GM21717 (cell line): ENCODE results near the gene MAPRE2.
"Not testable (repeated sequence)": the region's sequence is repeated elsewhere in the genome, so short reads cannot be mapped to it uniquely, and the experiment has no call there.

Experiments used
- ATAC-seq: cut with Tn5 transposase; IDR thresholded peaks from one replicate; pipeline ENCODE4 v1.9.1; 2021; ENCODE audit warnings: mild to moderate bottlenecking, moderate library complexity; ENCODE audit not compliant: unreplicated experiment

Gene MAPRE2

DNA sequence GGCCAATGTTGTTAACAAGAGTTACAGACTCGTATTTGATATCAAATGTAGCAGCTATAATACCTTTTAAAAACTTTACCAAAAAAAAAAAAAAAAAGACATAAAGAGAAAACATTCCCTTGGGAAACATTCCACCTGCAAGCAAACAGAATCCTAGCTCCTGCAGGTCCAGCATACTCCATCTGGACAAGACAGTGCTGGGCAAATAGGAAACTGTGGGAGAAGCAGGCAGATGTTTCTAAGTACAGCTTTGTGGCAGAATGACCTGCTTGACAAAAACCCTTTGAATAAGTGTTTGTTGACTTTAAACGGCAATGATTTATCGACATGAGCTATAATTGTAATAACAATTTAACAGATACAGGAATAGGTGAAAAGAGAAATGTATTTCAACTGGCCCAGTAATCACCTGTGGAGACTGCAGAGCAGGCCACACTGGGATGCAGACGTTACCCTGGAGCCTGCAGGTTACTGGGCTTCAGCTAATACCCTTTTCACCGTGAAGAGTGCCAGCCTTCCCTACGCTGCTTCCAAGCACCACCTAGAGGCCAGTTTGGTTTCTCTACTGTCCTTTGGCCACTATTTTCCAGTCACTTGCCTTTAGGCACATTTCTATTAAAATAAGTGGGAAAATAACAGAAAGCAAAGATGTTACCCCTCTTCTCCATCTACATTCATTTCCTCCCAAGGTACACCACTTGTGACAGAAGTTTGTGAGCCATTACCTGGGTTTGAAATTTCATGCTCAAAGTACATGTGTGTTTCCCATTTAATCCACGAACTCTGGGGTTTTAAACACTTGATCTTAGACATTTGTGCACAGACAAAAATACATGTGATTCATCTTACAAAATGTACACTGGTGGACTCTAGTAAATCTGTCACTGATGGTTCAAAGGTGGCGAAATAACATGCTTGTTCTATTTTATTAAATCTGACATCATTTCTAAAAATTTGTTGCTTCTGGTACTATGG lies 102.7 kb downstream of the MAPRE2 start:
- peak; percentile 67 for ATAC-seq

DNA sequence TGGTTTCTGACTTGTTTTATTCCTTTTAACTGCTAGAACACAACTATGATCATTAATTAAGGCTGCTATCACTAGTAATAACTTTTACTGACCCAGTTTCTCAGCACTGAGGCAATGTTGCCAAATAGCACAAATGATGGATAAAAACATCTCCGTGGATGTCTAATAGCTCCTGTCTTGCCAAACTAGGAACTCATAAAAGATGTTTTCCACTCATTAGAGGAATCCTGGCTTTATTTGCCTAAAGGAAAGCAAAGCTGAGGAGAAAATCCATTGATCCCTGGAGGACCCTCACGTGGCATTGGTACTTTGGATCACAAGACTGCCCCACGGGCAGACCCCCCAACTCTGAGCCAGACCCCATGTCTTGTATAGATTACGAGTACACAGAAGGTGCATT lies 103.5 kb downstream of the MAPRE2 start:
- no peak for ATAC-seq

DNA sequence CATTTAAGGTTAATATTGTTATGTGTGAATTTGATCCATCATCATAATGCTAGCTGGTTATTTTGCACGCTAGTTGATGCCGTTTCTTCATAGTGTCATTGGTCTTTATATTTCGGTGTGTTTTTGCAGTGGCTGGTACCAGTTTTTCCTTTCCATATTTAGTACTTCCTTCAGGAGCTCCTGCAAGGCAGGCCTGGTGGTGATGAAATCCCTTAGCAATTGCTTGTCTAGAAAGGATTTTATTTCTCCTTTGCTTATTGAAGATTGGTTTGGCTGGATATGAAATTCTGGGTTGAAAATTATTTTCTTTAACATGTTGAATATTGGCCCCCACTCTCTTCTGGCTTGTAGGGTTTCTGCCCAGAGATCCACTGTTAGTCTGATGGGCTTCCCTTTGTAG lies 109.0 kb downstream of the MAPRE2 start:
- ATAC-seq = not testable (repeated sequence)

DNA sequence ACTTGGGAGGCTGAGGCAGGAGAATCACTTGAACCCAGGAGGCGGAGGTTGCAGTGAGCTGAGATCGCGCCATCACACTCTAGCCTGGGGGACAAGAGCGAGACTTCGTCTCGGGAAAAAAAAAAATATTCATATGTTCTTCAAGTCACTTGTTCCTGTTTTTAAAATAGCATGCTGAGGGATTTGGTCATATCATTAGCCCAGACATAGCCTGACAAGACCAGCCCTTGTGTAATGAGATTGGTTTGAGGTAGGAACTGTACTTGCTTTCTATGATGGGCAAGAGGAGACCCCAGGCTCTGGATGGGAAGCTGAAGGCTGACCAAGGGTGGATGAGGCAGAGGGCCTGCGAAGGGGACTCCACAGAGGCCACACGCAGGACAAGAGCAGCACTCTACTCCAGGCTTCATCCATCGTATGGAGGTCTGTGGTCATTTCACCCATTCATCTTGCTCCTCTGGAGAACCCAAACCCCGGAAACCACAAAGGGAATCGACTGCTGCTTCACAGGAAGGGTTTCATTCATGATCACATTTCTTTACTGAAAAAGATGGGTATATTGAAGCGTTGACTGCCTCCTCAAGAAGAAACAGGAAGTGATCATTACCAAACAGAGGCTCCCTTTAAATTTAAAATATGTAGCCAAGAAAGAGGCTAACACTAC lies 112.5 kb downstream of the MAPRE2 start:
- no peak for ATAC-seq

DNA sequence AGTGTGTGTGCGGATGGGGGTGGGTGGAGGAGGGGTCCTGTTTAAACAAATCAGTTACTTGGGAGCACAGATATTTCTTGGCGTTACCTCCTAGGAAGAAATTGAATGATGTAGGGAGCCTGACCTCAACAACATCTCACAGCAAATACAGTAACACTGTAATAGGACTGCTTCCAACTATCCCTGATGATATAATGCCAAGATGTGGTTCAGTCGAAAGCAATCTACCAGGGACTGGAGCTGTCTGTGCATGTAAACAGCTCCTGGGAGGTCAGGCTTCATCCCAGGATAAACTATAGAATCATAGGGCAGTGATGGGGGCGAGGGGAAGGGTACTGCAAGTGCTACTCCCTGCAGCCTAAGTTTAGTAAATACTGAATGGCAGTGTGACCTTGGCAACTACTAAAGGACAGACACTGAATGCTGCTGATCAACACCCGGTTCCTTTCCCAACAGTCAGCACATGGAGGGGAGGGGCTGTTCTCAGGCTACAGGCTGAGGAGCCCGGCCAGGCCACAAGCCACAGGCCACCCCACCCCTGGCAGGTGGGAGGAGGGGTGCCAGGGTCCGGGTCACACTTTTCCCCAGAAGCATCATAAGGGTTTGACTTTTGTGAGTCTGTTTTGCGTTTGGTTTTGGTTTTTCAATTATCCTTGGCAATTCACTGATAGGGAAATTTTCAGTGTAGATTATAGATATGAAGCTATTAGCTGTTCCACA lies 114.3 kb downstream of the MAPRE2 start:
- ATAC-seq = no peak

DNA sequence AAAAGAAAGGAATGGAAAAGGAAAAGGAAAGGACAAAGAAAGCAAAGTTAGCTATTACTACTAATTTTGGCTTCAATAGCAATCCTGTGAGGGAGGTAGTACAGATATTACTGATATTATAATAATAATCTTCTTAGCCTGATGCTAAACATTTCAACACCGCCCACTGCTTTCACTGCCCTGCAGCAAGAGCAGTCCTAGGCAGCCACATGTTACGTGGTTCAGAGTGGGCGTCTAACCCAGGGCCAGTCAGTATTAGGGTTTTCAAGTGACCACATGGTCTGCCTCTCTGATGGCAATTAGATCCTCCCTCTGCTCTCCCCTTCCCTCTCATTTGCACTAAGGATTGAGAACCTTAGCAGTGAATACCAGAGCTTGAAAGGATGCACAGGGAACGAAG lies 116.0 kb downstream of the MAPRE2 start:
- no peak for ATAC-seq

DNA sequence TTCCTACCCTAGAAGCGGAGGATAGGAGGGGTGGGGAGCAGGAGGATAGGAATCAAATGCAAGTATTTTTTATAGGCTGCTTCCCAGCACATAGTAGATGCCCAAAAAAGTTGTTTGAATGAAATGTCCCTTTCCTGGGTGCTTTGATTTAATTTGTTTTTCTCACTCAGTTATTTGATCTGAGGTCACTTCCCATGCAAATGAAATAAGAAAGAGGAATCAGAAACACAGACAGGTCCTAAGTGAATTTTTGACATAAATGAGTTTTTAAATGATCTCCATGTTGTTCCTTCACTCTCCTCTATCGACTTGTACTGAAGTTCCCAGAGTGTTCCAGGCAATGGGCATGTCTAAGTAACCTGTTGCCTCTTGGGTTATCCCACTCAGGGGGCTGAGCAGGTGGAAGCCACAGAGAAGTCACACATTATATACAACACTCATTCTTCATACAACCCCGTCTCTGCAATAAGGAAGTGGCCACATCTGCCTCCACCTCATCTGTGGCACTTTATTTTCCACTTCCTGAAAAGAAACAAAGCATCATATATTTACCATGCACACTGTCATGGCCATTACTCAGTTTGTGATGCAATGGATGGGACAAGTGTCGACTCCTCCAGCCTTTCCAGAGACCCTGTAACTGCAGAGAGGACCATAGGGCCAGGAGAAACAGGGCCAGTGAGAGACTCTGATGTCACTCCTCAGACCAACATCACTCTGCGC lies 117.7 kb downstream of the MAPRE2 start:
- ATAC-seq = no peak

DNA sequence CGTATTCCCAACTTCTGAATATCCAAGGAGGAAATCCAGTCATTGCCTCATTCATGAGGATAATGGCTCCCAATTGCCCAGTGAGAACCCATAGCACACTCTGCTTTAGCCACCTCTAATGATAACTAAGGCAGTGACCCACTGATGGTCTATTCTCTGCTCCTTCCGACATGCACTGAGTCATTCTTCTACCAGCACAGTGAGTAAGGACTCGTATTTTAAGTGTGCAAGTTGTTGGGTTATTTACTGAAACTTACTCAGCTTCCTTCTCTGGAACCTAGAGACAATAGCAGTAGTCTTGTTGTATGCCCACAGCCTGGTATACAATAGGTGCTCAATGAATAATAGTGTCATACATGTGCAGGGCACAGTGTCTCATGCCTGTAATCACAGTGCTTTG lies 118.6 kb downstream of the MAPRE2 start:
- ATAC-seq = peak; percentile 54

DNA sequence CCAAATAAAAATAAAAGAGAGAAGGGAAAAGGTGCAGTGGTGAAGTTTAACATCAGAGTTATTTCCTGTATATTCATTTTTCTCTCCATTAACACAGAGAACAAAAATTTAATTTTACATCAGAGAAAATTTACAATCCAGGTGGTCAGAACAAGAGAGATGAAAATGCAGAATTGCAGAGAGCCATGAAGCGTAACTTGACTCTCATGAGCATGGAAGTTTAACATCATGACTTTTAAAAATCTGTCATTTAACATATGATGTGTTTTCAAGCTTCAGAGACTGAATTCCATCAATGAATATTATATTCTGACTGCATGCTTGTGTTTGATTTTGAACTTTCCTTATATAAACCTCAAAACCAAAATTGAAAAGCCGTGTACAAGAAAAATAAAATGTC lies 120.3 kb downstream of the MAPRE2 start:
- no peak for ATAC-seq

DNA sequence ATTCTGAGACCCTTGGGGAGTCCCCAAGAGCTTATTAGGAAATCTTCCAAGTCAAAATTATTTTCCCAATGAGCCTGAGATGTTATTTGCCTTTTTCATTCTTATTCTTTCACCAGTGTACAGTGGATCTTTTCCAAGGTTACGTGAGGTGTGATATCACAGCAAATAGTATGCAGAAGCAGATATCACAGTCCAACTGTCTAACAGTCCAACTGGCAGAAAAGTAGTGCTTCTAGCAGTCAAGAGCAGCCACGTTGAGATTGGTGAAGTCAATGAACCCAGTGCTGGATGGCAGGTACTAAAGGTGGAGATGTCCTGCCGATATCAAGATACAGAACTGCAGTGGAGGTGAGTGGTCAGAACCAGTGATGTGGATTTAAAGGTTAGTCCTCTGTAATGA lies 120.7 kb downstream of the MAPRE2 start:
- no peak for ATAC-seq

DNA sequence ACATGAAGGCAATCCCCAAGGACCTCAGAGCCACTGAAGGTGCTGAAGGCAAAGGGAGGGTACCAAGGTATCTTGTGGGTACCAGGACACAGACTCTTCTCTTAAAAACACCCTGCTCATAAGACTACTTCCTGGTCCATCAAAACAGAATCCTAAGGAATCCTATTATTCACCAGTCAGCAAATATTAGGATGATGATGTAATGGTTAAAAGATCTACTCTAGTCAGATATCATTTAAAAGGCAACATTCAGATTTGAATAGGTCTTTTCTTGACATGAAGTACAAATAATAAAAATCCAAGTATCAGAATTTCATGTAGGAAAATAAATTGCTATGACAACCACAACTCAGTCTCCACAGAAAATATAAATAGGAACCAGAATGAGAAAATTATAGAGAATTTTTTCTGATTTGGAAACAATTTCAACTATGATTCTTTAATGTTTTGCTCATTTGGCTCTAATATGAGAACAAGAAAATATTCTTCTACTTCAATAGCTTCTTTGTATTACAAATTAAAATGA lies 121.9 kb downstream of the MAPRE2 start:
- ATAC-seq = no peak

DNA sequence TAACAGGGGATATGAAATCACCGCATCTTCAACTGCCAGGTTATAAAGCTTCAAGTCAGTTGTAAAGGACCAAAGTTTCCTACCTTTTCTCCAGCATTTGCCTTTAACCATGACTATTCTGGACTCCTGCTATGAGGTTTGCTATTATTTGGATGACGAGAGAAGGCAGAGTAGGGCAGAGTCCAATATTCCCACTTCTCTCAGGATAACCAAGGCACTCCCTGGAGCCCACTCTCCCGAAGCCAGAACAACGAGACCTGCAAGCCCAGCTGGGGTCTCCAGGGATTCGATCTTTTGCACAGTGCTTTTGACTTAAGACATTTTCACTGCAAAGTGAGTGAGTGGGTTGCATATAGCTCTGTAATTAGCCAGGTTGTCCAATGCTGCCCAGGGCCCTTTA lies 122.5 kb downstream of the MAPRE2 start:
- ATAC-seq = no peak

DNA sequence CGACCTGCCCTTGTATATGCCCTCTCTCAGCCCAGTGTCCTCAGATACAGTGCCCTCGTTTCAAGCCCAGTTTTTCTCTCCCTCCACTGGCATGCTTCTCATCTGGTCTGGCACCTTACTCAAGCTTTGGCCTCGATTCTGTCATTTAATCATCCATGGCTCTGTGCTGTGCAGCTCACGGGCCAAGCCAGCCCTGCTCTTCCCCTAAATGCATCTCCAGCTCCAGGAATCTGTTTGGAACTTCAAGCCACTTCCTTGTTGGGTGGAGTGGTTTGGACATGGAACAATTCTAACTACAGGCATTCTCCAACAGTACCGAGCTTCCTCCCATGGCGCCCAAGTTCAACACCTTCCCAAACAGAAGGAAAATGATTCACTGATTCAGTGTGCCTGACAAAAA lies 122.9 kb downstream of the MAPRE2 start:
- no peak for ATAC-seq

DNA sequence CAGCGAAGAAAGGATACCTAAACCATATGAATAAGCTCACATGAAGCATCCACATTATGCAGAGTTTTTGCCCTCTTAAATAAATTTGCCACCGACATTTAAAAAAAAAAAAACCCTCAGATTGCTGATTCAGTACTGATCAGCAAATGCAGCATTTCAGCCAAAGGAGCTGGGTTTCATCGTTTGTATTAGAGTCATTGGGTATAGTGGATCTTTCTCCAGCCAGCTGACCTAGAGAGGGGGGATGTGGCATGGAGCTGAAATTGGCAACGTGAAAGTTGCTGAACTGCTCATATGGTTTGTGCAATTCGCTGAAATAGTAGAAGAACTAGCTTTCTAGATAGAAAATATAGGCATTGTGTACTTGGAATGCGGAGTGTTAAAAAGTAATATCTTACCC lies 126.1 kb downstream of the MAPRE2 start:
- ATAC-seq = no peak

DNA sequence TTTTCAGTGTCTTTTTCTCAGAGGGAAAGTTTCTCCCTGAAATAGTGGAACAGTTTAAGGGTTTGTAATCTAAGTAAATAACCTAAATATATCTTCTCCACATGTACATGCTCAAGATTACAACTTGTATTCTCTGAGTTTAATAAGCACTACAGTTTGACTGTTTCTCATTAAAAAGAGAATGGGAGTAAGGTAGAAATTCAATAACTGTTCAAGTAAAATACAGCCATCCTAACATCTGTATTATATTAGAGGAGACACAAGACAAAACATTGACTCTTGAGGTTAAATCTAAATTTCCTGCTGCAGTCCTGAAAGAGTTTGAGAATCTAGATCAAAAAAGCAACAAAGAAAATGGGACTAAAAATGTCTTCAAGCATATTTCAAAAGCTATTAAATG lies 126.6 kb downstream of the MAPRE2 start:
- ATAC-seq = no peak

DNA sequence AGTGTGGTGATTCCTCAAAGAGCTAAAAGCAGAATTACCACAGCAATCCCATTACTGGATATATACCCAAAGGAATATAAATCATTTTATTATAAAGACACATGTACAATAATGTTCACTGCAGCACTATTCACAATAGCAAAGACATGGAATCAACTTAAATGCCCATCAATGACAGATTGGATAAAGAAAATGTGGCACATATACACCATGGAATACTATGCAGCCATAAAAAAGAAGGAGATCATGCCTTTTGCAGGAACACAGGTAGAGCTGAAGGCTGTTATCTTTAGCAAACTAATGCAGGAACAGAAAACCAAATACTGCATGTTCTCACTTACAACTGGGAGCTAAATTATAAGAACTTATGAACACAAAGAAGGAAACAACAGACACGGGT lies 129.1 kb downstream of the MAPRE2 start:
- ATAC-seq = not testable (repeated sequence)

DNA sequence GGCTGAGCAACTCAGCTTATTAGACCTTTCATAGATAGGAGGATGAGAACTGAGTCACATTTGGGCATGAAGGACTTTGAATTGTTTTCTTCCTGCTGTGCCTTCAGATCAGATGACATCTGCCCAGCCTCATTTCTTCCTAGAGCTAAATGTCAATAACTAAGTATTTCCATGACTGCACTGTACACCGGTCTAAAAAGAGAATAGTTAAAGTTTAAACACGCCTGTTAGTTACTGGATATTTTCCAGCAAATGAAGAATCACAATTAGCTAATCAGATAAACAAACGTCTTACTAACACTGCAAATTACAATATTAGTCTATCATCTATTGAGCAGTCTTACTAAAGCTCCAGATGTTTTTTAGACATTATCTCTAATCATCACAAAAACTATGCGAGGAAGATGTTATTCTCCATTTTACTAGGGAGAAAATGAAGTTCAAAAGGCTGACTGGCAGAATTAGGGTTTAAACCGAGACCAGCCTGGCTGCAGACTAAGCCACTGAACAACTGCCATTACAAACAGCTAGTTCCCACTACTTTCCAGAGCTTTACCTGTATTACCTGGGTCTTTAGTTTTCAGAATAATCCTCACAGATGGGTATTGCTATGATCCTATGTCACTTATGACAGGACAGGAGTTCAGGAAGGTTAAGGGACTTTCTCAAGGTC lies 130.2 kb downstream of the MAPRE2 start:
- ATAC-seq = no peak

DNA sequence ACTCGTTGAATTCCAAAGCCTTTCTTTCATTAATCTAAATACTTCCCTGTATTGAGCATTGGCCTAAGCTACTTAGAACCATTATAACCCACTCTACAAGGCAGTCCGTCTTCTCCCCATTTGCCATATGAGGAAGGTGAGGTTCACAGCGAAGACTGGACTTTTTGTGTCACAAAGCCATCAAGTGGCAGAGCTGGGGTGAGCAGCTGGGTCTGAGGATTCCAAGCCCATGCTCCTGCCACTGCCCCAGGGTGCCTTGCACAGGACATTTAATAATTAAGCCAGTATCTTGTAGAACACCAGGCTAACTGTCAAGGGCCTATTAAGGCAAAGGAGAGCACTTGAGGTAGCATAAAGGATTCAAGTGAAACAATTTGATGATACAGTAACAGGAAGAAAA lies 130.8 kb downstream of the MAPRE2 start:
- ATAC-seq = no peak

DNA sequence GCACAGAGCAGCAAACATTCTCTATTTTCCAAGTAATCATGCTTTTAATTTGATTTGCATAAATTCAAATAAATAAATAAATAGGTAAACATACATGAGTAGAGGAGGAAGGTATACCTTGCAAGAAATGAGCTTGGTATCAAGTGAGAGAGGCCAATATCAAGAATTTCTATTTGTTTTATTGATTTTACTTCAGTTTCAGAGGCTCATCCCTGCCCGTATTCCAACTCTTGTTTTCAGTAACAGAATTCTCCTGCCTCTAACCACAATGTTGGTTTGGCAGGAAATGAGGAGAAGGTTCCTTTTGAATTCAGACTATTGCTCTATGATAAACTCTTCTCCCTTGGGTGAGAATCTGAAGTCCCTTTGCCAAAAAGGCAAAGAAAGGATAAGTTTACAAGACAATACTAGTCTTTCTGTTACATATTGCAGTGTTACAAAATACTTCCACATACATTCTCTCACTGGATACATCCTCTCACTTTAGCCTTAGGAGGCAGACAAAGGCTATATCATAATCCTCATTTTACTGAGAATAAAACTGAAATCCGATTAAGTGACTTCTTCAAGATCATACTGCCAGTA lies 131.3 kb downstream of the MAPRE2 start:
- no peak for ATAC-seq
